ENCODE measurements around the gene ENSA.

DNA sequence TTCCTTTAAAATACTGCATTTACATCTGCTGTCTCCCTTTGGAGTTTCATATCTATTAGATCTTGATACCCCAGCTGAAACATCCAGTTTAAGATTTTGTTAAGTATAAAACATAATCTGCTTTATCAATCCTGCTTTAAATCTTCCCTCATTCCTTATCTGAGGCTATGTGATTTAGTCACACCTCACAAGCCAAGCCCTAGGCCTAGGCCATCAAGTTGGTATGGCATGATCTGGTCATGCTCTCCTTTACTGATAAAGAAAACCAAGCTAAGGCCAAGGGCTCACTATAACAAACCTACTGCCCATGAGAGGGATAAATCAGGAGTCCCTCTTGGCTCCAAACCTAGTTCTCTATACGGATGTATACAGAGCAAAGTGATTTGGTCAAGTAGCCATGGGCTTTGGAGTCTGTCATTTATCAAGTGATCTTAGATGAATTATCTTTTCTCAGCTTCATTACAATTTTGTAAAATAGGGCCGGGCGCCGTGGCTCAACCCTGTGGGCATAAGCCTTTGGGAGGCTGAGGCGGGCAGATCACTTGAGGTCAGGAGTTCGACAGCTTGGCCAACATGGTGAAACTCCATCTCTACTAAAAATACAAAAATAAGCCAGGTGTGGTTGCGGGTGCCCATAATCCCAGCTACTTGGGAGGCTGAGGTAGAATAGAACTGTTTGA is 22.8 kb downstream of the ENSA start:
- TF ChIP-seq, protein P1, sequence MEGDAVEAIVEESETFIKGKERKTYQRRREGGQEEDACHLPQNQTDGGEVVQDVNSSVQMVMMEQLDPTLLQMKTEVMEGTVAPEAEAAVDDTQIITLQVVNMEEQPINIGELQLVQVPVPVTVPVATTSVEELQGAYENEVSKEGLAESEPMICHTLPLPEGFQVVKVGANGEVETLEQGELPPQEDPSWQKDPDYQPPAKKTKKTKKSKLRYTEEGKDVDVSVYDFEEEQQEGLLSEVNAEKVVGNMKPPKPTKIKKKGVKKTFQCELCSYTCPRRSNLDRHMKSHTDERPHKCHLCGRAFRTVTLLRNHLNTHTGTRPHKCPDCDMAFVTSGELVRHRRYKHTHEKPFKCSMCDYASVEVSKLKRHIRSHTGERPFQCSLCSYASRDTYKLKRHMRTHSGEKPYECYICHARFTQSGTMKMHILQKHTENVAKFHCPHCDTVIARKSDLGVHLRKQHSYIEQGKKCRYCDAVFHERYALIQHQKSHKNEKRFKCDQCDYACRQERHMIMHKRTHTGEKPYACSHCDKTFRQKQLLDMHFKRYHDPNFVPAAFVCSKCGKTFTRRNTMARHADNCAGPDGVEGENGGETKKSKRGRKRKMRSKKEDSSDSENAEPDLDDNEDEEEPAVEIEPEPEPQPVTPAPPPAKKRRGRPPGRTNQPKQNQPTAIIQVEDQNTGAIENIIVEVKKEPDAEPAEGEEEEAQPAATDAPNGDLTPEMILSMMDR (IDR thresholded peaks at IDR 0.05; ENCODE audit: low read length): no peak
- TF ChIP-seq EZH2 (optimal IDR thresholded peaks at IDR 0.05; ENCODE audit: low read depth, low read length): no peak
- no peak for TF ChIP-seq EZH2phosphoT487 (IDR thresholded peaks at IDR 0.05; ENCODE audit: low read length)

All from MM.1S (cell line).